ENCODE results near the gene CARD9.

The CARD9 gene

DNA sequence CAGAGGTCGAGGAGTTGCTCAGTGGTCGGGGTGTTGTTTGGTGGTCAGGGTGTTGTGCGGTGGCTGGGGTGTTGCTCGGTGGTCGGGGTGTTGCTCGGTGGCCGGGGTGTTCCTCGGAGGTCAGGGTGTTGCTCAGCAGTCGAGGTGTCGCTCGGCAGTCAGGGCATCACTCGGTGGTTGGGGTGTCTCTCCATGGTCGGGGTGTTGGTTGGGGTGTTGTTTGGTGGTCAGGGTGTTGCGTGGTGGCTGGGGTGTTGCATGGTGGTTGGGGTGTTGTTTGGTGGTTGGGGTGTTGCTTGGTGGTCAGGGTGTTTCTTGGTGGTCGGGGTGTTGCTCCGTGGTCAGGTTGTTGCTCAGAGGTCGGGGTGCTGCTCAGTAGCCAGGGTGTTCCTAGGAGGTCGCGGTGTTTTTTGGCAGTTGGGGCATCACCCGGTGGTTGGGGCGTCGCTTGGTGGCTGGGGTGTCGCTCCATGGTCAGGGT is 57.2 kb downstream of the CARD9 start:
- H3K4me3 ChIP-seq (ENCODE audit: low read length), result no peak overlapping the region
- no peak for DNase-seq (ENCODE audit: low read depth)
- TF ChIP-seq, protein P1, sequence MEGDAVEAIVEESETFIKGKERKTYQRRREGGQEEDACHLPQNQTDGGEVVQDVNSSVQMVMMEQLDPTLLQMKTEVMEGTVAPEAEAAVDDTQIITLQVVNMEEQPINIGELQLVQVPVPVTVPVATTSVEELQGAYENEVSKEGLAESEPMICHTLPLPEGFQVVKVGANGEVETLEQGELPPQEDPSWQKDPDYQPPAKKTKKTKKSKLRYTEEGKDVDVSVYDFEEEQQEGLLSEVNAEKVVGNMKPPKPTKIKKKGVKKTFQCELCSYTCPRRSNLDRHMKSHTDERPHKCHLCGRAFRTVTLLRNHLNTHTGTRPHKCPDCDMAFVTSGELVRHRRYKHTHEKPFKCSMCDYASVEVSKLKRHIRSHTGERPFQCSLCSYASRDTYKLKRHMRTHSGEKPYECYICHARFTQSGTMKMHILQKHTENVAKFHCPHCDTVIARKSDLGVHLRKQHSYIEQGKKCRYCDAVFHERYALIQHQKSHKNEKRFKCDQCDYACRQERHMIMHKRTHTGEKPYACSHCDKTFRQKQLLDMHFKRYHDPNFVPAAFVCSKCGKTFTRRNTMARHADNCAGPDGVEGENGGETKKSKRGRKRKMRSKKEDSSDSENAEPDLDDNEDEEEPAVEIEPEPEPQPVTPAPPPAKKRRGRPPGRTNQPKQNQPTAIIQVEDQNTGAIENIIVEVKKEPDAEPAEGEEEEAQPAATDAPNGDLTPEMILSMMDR (IDR thresholded peaks at IDR 0.05; ENCODE audit: insufficient read depth, low read depth, low read length, missing control alignments), result no peak

DNA sequence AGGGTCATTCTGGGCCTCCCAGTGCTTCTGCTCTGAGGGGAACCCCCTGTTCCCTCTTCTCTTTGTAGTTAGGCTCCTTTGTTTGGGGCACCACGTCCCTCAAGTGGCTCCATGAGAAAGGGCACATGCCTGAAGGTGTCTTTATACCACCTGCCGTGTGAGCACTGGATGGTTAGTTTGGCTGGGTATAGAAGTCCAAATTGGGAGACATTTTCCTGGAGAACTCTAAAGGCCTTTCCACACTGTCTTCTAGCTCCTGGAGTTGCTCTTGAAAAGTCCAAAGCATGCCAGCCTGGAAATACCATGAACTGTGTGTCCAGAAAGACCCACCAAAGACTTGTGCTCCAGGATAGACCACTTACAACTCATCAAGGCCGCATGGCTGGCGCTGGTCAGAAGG is 58.5 kb downstream of the CARD9 start:
- TF ChIP-seq, protein P1 (IDR thresholded peaks at IDR 0.05; ENCODE audit: insufficient read depth, low read depth, low read length, missing control alignments), result no peak
- no peak for DNase-seq (ENCODE audit: low read depth)
- H3K4me3 ChIP-seq (ENCODE audit: low read length), result no peak overlapping the region

DNA sequence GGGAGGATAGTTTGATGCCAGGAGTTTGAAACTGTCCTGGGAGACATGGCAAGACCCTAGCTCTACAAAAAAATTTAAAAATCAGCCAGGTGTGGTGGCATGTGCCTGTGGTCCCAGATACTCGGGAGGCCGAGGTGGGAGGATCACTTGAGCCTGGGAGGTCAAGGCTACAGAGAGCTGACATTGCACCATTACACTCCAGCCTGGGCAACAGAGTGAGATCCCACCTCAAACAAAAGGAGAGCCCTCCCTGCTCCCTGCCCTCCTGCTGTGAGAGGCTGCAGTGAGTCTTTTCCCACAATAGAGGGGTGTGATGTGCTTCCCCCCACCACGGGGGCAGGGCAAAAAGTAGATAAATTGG is 59.4 kb downstream of the CARD9 start:
- TF ChIP-seq, protein P1 (IDR thresholded peaks at IDR 0.05; ENCODE audit: insufficient read depth, low read depth, low read length, missing control alignments), result no peak
- H3K4me3 ChIP-seq (ENCODE audit: low read length), result no peak overlapping the region
- DNase-seq (ENCODE audit: low read depth), result no peak
